Stimulated activated CD4-positive, alpha-beta T cell treated with anti-CD3 and anti-CD28 coated beads, Interleukin-12 subunit alpha, Interleukin-12 subunit beta, amount 100 ng/mL, for 4 hours (primary cell): ENCODE data around the gene ADGRA3.
"Not testable (repeated sequence)": the region's sequence is repeated elsewhere in the genome, so short reads cannot be mapped to it uniquely, and the experiment has no call there.

ENCODE experiments used
- DNase-seq: peaks from one replicate; pipeline ENCODE4 v3.0.0-alpha.2; 2020

The ADGRA3 gene

GRCh38 chr4:22480675-22481327, 35.1 kb downstream of the ADGRA3 start:
- DNase-seq = no peak

GRCh38 chr4:22478426-22478825, 37.4 kb downstream of the ADGRA3 start:
- no peak for DNase-seq

- DNase-seq = no peak
Observed at GRCh38 chr4:22477813-22478182, 38.1 kb downstream of the ADGRA3 start.

- DNase-seq = no peak
Observed at GRCh38 chr4:22477136-22477812, 38.6 kb downstream of the ADGRA3 start.

GRCh38 chr4:22476011-22476410, 39.9 kb downstream of the ADGRA3 start:
- no peak for DNase-seq

GRCh38 chr4:22475311-22475646, 40.6 kb downstream of the ADGRA3 start:
- DNase-seq = not testable (repeated sequence)

GRCh38 chr4:22474636-22475310, 41.1 kb downstream of the ADGRA3 start:
- DNase-seq = no peak

GRCh38 chr4:22473268-22473667, 42.6 kb downstream of the ADGRA3 start:
- DNase-seq = no peak

- DNase-seq = no peak
Observed at GRCh38 chr4:22471999-22472461, 43.8 kb downstream of the ADGRA3 start.

- DNase-seq = no peak
Observed at GRCh38 chr4:22471419-22471818, 44.4 kb downstream of the ADGRA3 start.

GRCh38 chr4:22466581-22466980, 49.3 kb downstream of the ADGRA3 start:
- DNase-seq = no peak

GRCh38 chr4:22465996-22466395, 49.9 kb downstream of the ADGRA3 start:
- no peak for DNase-seq

- DNase-seq = no peak
Observed at GRCh38 chr4:22465349-22465748, 50.5 kb downstream of the ADGRA3 start.

GRCh38 chr4:22463179-22463578, 52.7 kb downstream of the ADGRA3 start:
- DNase-seq = peak; percentile 27

- DNase-seq = no peak
Observed at GRCh38 chr4:22462688-22463087, 53.2 kb downstream of the ADGRA3 start.

- DNase-seq = no peak
Observed at GRCh38 chr4:22460266-22460665, 55.6 kb downstream of the ADGRA3 start.

- no peak for DNase-seq
Observed at GRCh38 chr4:22458098-22458497, 57.8 kb downstream of the ADGRA3 start.

GRCh38 chr4:22457348-22457747, 58.5 kb downstream of the ADGRA3 start:
- DNase-seq = no peak

GRCh38 chr4:22456291-22456690, 59.6 kb downstream of the ADGRA3 start:
- no peak for DNase-seq

- no peak for DNase-seq
Observed at GRCh38 chr4:22454955-22455354, 60.9 kb downstream of the ADGRA3 start.

GRCh38 chr4:22454216-22454838, 61.5 kb downstream of the ADGRA3 start:
- no peak for DNase-seq

- no peak for DNase-seq
Observed at GRCh38 chr4:22444813-22445212, 71.1 kb downstream of the ADGRA3 start.

- DNase-seq = no peak
Observed at GRCh38 chr4:22442956-22443355, 72.9 kb downstream of the ADGRA3 start.

- DNase-seq = no peak
Observed at GRCh38 chr4:22440999-22441398, 74.9 kb downstream of the ADGRA3 start.
